Cortex of kidney (tissue), 1 donor: ENCODE results near the gene ZNF738.

Experiments used
- DNase-seq: peaks from one replicate; lab custom pipeline; 2025; lab: John Stamatoyannopoulos, UW

The ZNF738 gene

GRCh38 chr19:21423057-21424041 is 64.5 kb downstream of the ZNF738 start:
- no peak for DNase-seq
